DMS53 (cell line): Measurements from ENCODE around the gene IFNGR1.
A peak's percentile ranks its signal among the peaks of the same experiment; 100 is the strongest.
"Not testable (repeated sequence)": the region's sequence is repeated elsewhere in the genome, so short reads cannot be mapped to it uniquely, and the experiment has no call there.

Source experiments
- DNase-seq: peaks from one replicate; lab custom pipeline; 2025; lab: John Stamatoyannopoulos, UW

Gene IFNGR1

DNA sequence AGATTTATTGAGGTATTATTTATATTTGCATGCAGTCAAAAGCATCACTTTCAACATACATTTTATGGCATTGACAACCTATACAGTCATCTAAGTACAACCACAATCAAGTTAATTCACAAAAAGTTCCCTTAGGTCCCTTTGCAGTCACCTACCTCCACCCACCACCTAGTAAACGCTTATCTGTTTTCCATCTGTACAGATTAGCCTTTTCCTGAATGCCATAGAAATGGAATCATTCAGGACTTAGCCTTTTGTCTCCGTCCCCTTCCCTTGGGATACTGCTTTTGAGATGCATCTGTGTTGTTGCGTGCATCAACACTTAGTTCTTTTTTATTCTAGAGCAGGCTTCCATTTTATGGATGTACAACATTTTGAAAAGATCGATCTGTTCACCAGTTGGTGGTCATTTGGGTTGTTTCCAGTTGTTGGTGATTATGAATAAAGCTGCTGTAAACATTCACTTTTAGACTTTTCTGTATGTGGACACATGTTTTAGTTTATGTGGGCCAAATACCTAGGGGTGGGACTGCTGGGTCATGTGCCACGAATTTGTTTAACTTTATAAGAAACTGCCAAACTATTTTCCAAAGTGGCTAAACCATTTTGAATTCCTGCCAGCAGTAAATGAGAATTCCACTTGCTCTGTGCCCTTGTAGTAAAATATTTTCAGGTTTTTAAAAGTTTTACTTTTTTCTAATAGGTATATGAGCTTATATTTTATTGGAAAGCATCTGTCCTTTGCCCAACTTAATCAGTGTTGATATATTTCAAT lies 17.6 kb upstream of the IFNGR1 start:
- DNase-seq, result no peak

- DNase-seq, result no peak
Measured at GRCh38 chr6:137235686-137236085, 16.5 kb upstream of the IFNGR1 start.

GRCh38 chr6:137233911-137234863 lies 15.0 kb upstream of the IFNGR1 start:
- DNase-seq, result peak; percentile 71

DNA sequence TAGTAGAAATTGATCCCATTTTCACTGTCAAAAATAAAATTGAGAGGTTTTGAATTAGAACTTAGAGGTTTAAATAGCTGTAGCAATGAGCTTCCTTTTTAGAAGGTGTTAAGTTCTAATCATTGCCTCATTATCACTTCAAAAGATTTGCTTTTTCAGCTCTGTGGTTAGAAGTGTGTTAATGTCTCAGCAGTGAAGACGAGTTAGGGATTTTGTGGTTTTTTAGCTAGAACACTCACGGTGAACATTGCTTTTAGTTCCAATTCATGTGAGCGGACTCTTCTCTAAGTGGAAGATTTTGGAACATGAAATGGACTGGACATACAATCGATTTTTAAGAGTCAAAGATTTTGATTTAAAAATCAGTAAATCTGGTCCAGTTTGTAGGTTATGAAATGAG lies 12.7 kb upstream of the IFNGR1 start:
- DNase-seq, result no peak

- no peak for DNase-seq
Measured at GRCh38 chr6:137230956-137231555, 11.9 kb upstream of the IFNGR1 start.

GRCh38 chr6:137230547-137230946 lies 11.4 kb upstream of the IFNGR1 start:
- DNase-seq, result no peak

DNA sequence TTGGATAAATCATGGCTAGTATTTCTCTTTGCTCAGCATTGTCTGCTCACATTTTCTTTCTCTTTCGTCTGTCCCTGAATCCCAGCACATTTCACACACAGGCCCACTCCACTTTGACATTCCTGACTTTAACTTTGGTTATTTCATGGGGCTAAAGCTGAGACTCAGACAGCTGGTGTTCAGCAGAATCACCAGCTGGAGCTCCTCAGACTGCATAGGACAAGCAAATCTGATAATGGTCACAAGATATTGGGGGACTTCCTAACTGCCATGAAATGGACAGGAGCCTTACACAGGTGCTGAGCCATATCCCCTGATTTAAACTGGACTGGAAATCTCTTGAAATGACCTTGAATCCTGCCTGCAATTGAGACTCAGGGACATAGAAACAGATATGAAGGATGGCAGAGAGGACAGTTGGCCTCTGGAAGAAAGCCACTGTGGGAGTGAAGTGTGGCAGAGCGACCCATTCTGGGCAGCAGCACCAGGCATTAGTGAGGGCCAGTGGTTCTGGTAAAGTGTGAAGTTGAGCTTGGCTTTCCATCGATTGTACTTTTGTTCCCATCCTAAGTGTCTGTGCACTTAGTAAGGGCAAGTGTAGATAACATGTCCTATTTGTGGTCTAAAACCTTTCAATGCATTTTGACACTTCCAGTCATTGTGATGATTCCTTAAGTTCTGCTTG lies 10.0 kb upstream of the IFNGR1 start:
- no peak for DNase-seq

GRCh38 chr6:137227871-137228302 lies 8.7 kb upstream of the IFNGR1 start:
- no peak for DNase-seq

GRCh38 chr6:137226697-137227096 lies 7.5 kb upstream of the IFNGR1 start:
- no peak for DNase-seq

DNA sequence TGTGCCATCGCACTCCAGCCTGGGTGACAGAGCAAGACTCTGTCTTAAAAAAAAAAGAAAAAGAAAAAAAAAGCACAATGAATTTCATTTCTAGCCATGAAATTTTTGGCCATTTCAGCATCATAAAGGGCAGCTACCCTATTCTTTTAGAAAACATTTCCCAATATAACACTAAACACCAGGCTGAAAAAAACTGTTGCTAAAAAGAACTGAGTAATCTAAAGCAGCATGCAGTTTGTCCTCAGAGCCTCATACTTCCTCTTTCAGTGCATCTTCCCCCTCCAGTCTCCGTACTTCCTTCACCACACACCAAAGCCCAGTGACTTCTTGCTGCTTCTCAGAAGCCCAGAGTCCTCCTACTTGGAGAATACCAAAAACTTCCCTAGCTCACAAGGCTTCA lies 5.6 kb upstream of the IFNGR1 start:
- no peak for DNase-seq

DNA sequence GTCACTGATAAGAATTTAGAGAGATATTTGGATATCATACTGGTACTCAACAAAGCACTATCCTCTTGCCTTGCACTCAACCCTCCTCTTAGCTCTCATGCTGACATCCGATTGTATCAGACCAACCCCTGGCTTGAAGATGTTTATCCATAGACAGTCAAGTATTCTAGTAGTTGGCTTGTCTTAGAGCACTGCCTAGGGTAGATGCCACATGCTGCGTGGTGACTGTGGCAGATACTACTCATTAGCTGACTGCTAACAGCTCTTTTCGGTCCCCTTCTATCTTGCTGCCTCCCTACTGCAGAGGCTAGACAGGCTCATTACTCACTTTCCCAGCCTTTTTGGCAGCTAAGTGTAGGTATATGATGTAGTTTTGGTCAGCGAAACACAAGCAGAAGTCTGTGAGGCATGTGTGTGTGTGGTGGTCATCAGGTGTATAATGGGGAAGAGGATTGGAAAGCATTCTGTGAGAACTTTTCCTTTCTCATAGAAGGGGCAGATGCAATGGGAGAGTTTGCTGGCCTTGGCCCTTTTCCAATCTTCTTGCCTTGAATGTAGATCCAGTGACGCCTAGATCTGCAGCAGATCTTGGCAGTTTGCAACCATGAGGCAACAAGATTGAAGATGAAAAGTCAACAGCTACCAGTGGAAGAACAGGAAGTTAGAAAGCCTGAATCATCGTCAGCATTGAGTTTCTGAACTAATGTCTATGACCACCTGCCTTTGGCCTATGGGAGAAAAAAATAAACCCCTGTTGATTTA lies 4.4 kb upstream of the IFNGR1 start:
- DNase-seq, result peak; percentile 63

GRCh38 chr6:137222381-137222780 lies 3.2 kb upstream of the IFNGR1 start:
- no peak for DNase-seq

DNA sequence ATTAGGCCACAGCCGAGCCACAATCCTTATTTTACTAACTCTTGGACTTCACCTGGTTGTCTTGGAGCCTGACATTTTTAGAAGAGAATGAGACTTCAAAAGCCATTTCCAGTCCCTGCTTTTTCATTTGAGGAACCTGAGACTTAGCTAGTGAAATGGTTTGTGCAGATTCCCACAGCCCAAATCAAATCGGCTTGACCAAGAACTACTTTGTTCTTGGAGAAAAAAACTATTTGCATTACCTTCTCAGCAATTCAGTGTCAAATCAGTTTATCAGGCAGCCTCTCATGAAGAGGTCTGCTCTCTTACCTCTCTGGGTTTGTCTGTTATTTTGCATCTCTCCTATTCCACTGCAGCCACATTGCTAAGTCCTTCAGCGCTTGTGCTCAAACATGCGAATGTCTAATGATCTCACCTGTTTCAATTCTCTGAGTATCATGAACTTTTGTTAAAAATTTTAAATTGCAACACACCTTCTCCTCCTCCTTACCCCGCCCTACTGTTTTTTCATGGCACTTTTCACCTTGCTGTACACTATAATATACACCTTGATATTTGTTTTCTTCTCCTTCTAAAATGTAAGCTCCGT lies 573 bp upstream of the IFNGR1 start:
- peak; percentile 42 for DNase-seq

GRCh38 chr6:137218473-137218916 lies 690 bp downstream of the IFNGR1 start:
- peak; percentile 50 for DNase-seq

DNA sequence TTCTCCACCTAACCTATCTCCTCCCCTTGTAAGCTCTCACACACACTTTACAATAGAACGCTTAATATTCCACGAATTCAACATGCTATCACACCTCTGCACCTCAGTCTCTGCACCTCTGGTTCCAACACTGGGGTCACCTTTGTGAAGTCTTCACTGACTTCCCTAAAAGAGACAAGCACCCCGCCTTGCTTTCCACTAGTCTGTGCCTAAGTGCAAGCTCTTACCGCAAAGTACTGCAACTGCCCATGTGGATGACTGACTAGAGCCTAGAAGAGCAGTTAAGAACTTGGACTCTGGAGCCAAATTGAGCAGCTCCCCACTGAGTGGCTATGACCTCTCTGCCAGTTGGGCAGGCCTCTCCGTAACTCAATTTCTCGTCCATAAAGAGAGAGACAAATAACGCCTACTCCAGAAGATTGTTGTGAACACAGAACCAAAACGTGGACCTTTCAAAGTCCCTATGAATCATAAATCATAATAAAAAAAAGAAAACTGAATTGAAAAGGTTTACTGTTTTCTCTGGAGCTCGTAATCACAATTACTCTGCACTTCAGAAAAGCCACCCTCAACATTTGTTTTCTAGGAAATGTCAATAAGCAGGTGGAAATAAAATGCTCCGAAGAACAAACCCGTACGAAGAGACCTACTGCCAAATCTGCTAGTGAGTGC lies 1.2 kb downstream of the IFNGR1 start:
- no peak for DNase-seq

DNA sequence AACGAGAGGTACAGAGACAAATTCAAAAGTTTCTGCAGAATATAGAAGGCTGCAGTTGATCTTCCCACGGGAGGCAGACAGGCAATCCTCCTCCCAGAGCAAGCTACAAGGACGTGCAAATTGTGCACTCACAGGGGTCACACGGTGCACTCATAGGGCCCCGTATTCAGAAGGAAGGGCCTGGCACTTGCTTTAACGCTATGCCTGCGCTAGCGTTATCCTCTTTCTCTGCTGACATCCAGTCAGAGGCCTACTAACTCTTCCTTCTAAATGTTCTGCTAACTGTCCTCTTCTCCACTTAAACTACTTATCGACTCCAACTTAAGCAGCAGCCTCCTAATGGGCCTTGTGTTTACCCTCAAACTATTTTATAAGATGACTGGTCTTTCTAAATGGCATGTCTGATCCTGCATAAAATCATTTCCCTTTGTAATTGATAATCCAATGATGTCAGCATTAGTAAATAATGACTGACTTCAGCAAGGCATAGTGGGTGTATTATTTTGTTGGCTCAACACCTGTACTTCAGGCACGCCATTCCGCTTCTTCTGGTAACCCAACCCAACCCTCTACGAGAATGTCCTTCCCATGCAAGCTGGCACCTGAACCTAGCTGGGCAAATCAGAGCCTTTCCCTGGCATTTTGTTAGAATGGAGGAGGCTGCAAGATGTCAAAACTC lies 2.2 kb downstream of the IFNGR1 start:
- DNase-seq, result no peak

- no peak for DNase-seq
Measured at GRCh38 chr6:137216106-137216505, 3.1 kb downstream of the IFNGR1 start.

GRCh38 chr6:137215630-137216029 lies 3.6 kb downstream of the IFNGR1 start:
- DNase-seq, result not testable (repeated sequence)

GRCh38 chr6:137214931-137215330 lies 4.3 kb downstream of the IFNGR1 start:
- DNase-seq, result no peak

- no peak for DNase-seq
Measured at GRCh38 chr6:137213813-137214212, 5.4 kb downstream of the IFNGR1 start.
